M059J (cell line): ENCODE data around the gene COG4. TPM values are rescaled to one million over a fixed set of nuclear protein-coding genes. Genes with fewer than 3 reads are reported as not detected.

Experiments
- DNase-seq: peaks from one replicate; pipeline ENCODE4 v3.0.0-alpha.2; 2012; ENCODE audit warnings: low read depth
- total RNA-seq: library from RNA; depleted of rRNA; stranded (reverse); fragments of >200 nt; shearing (Covaris generic); gene quantifications from 2 replicates; pipeline ENCODE4 v1.2.3, GENCODE V29; 2014; rRNA removed

The COG4 gene
- total RNA-seq, 1 experiment from 2014 or later, result 85.0 TPM

- no peak for DNase-seq
These were observed 88.7 kb downstream of the COG4 start for GRCh38 chr16:70434484-70435260.

- peak; percentile 86 for DNase-seq
These were observed 89.8 kb downstream of the COG4 start for GRCh38 chr16:70433458-70434103.

DNA sequence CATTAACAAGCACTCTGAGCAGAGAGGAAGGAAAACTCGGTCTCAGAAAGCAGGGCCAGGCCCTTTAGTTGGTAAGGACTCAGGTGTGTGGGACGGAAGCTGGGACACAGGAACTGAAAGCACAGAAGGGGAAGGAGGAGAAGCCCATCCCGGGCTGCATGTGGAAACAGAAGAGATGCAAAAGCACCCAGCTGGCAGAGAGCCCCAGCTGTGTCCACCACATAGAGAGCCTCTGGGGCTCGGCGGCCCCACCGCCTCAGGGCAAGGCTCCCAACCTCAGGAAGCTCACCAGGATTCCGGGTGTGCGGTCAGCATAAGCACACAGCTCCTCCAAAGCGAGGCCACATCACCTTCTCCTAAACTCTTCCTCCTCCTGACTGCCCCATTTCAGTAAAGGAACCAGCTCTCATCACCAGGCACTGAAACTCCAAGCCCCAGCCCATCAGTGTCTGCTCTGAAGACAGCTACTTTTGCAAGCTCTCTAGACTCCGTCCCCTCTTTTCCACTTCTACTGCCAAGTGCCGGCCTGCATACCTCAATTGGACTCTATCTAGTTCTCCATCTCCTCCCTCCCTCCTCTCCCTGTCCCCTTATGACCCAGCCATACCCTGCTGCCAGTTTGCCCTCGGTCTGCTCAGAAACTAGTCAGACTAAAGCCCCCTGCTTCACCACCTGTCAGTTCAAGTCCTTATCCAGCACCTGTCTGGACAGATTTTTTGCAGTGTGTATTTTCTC, 90.5 kb downstream of the COG4 start:
- DNase-seq, result peak; percentile 88

- DNase-seq, result no peak
These were observed 91.0 kb downstream of the COG4 start for GRCh38 chr16:70432356-70432722.

DNA sequence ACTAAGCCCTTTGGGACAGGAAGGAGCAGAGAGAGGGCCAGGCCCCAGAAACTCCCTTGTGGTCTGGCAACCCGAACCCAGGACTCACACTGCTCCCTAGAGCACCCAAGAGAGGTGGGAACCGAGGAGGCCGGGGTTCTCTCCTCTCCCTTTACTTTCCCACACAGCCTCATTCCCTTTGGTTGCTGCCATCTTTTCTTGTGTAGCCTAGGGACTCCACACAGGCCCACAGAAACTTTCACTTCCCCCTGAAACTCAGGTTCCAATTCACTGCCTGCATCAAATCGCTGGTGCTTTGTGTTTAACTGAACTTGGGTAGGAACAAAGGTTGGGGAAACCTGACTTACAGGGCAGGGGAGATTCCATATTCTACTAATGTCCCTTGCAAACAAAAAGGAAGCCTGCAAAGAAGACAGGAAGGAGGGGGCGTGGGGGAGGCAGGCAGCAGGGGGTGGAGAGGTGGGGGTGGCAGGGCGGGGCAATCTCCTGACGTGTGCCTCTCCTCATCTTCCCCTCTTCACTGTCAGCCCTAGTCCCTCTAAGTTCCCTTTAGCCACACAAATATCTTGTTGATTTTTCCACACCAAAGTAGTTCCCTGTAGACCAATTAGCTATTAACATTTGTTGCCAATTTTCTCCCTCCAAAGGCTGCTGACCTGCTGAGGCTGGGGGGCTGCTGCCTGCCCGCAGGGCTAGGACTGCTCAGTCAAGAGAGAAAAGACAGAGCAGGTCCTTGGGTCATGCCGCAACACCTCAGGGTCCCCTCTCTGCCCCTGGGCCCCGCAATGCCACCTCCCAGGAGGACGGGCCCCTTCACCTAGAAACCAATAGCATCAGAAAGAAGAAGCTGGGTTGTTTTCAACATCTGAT, 92.5 kb downstream of the COG4 start:
- no peak for DNase-seq

Other genes starting within 250 kb of the COG4 start
- gene AARS1, start 234.0 kb downstream of the COG4 start, total RNA-seq, result 38.9 and 68.8 TPM in 2 replicates
- 35.1 and 38.7 TPM in 2 replicates for gene DDX19B, start 224.4 kb downstream of the COG4 start, total RNA-seq
- gene DDX19A, start 176.7 kb downstream of the COG4 start, total RNA-seq, result 54.3 and 62.5 TPM in 2 replicates
- gene ST3GAL2, start 84.5 kb downstream of the COG4 start, total RNA-seq, result 15.7 and 32.2 TPM in 2 replicates
- gene FCSK, start 69.0 kb downstream of the COG4 start, total RNA-seq, result 1.8 and 3.2 TPM in 2 replicates
- gene SF3B3, start 262 bp upstream of the COG4 start, total RNA-seq, result 256 and 270 TPM in 2 replicates
- 0.86 TPM in 1 of 2 replicates, not detected in the other for gene IL34, start 123.0 kb upstream of the COG4 start, total RNA-seq
- gene MTSS2, start 162.5 kb upstream of the COG4 start, total RNA-seq, result 39.3 and 69.0 TPM in 2 replicates